ENCODE results near the gene OR2A2.

The OR2A2 gene

DNA sequence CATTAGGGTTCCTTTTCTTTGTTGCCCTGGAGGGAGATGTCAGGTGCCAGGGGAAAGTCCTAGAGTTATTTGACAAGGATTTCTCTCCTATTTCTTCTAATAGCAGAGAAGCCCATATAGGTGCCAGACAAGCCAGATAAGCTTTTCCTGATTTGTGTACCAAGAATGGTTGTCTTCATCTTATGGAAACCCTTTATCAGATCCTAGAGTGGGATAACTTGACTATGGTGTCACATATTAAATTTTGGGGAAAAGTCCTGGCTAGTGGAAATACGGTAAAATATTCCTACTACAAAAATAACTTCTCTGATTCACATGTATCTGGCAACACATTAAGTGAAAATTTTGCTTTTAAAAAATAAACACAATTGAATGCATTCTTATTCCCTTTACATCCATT is 22.2 kb upstream of the OR2A2 start:
- CTCF ChIA-PET, result no interaction called here
- no peak for DNase-seq (ENCODE audit: extremely low spot score)
- TF ChIP-seq ARNT (IDR thresholded peaks at IDR 0.05) (no peak), FOXM1 (IDR thresholded peaks at IDR 0.05; ENCODE audit: borderline replicate concordance) (no peak), SP1 (IDR thresholded peaks at IDR 0.05) (no peak), HDGF (IDR thresholded peaks at IDR 0.05; ENCODE audit: borderline replicate concordance) (no peak), SUZ12 (IDR thresholded peaks at IDR 0.05) (no peak), BHLHE40 (IDR thresholded peaks at IDR 0.05; ENCODE audit: borderline replicate concordance) (no peak)
- POLR2A ChIA-PET, result no interaction called here

GRCh38 chr7:144090667-144091066 is 18.7 kb upstream of the OR2A2 start:
- TF ChIP-seq NFRKB (IDR thresholded peaks at IDR 0.05) (no peak), FOXM1 (IDR thresholded peaks at IDR 0.05; ENCODE audit: borderline replicate concordance) (no peak), L3MBTL2 (conservative IDR thresholded peaks at IDR 0.05) (no peak)
- ChIA-PET CTCF (no interaction called here), POLR2A (no interaction called here)
- DNase-seq (ENCODE audit: extremely low spot score), result no peak

DNA sequence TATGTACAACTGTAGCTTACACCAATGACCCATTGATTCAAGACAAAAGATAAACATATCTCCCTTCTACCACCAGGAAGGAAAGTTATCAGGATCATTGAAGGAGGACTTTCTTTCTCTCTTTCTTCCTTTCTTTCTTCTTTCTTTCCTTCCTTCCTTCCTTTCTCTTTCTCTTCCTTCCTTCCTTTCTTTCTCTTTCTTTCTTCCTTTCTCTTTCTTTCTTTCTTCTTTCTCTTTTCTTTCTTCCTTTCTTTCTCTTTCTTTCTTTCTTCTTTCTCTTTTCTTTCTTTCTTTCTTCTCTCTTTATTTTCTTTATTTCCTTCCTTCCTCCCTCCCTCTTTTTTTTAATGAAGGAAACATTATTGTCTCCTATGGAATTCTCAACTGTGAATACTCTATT is 10.6 kb upstream of the OR2A2 start:
- DNase-seq (ENCODE audit: extremely low spot score), result no peak
- TF ChIP-seq SP1 (IDR thresholded peaks at IDR 0.05) (no peak), TARDBP (IDR thresholded peaks at IDR 0.05) (no peak), SUZ12 (IDR thresholded peaks at IDR 0.05) (no peak), FOXK2 (IDR thresholded peaks at IDR 0.05) (no peak), FOXA1 (IDR thresholded peaks at IDR 0.05) (no peak), ARNT (IDR thresholded peaks at IDR 0.05) (no peak), LEF1 (IDR thresholded peaks at IDR 0.05; ENCODE audit: borderline replicate concordance) (no peak), NFRKB (IDR thresholded peaks at IDR 0.05) (no peak), PKNOX1 (IDR thresholded peaks at IDR 0.05) (no peak)
- ChIA-PET CTCF (no interaction called here), POLR2A (no interaction called here)

- POLR2A ChIA-PET, result no interaction called here
- DNase-seq (ENCODE audit: extremely low spot score), result no peak
- TF ChIP-seq CTBP1 (IDR thresholded peaks at IDR 0.05; ENCODE audit: borderline replicate concordance) (no peak), FOXM1 (IDR thresholded peaks at IDR 0.05; ENCODE audit: borderline replicate concordance) (no peak), LEF1 (IDR thresholded peaks at IDR 0.05; ENCODE audit: borderline replicate concordance) (no peak), ELF4 (IDR thresholded peaks at IDR 0.05) (no peak), SP1 (IDR thresholded peaks at IDR 0.05) (no peak), NFRKB (IDR thresholded peaks at IDR 0.05) (no peak), HDGF (IDR thresholded peaks at IDR 0.05; ENCODE audit: borderline replicate concordance) (no peak), L3MBTL2 (conservative IDR thresholded peaks at IDR 0.05) (no peak), TARDBP (IDR thresholded peaks at IDR 0.05) (no peak), ZNF384 (IDR thresholded peaks at IDR 0.05) (no peak), FOXK2 (IDR thresholded peaks at IDR 0.05) (no peak)
- CTCF ChIA-PET, result no interaction called here
Measured at GRCh38 chr7:144100607-144101006, 8.8 kb upstream of the OR2A2 start.

GRCh38 chr7:144102041-144102440 is 7.3 kb upstream of the OR2A2 start:
- no peak for TF ChIP-seq ZNF384 (IDR thresholded peaks at IDR 0.05)
- TF ChIP-seq CTBP1 (IDR thresholded peaks at IDR 0.05; ENCODE audit: borderline replicate concordance), result no peak
- TF ChIP-seq ARNT (IDR thresholded peaks at IDR 0.05), result no peak
- TF ChIP-seq SUZ12 (IDR thresholded peaks at IDR 0.05), result no peak
- no peak for TF ChIP-seq FOXA1 (IDR thresholded peaks at IDR 0.05)
- no peak for TF ChIP-seq ELF4 (IDR thresholded peaks at IDR 0.05)
- TF ChIP-seq PKNOX1 (IDR thresholded peaks at IDR 0.05), result no peak
- TF ChIP-seq FOXM1 (IDR thresholded peaks at IDR 0.05; ENCODE audit: borderline replicate concordance), result no peak
- TF ChIP-seq BHLHE40 (IDR thresholded peaks at IDR 0.05; ENCODE audit: borderline replicate concordance), result no peak
- TF ChIP-seq LEF1 (IDR thresholded peaks at IDR 0.05; ENCODE audit: borderline replicate concordance), result no peak
- no peak for TF ChIP-seq TARDBP (IDR thresholded peaks at IDR 0.05)
- TF ChIP-seq FOXK2 (IDR thresholded peaks at IDR 0.05), result no peak
- TF ChIP-seq L3MBTL2 (conservative IDR thresholded peaks at IDR 0.05), result no peak
- TF ChIP-seq HDGF (IDR thresholded peaks at IDR 0.05; ENCODE audit: borderline replicate concordance), result no peak
- TF ChIP-seq SP1 (IDR thresholded peaks at IDR 0.05), result no peak
- no peak for DNase-seq (ENCODE audit: extremely low spot score)
- ChIA-PET CTCF (no interaction called here), POLR2A (no interaction called here)

DNA sequence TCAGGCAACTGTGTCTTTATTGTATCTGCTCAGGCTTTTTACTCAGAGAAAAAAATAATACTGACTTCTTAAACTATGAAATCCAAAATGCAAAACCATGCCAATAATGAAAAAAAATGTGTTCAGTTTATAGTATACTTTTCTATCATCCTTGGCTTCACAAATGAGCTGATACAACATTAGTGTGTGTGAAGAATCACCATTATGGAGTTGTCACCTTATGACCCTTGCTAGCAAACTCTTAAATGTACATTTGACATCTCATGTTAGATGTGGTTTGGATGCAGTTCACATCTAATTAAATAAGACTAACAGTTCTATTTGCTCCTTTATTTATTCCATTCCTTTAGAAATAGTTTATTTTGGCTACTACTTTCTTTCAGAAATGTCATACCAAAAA is 4.2 kb upstream of the OR2A2 start:
- DNase-seq (ENCODE audit: extremely low spot score), result no peak
- ChIA-PET POLR2A (no interaction called here), CTCF (no interaction called here)
- TF ChIP-seq CTBP1 (IDR thresholded peaks at IDR 0.05; ENCODE audit: borderline replicate concordance) (no peak), ZNF384 (IDR thresholded peaks at IDR 0.05) (no peak)

GRCh38 chr7:144110272-144110671 is 889 bp downstream of the OR2A2 start:
- CTCF ChIA-PET, result no interaction called here
- POLR2A ChIA-PET, result no interaction called here
- no peak for TF ChIP-seq ARNT (IDR thresholded peaks at IDR 0.05)
- TF ChIP-seq ZNF384 (IDR thresholded peaks at IDR 0.05), result no peak
- TF ChIP-seq BHLHE40 (IDR thresholded peaks at IDR 0.05; ENCODE audit: borderline replicate concordance), result no peak
- no peak for TF ChIP-seq SUZ12 (IDR thresholded peaks at IDR 0.05)
- TF ChIP-seq FOXM1 (IDR thresholded peaks at IDR 0.05; ENCODE audit: borderline replicate concordance), result no peak
- no peak for TF ChIP-seq FOXA1 (IDR thresholded peaks at IDR 0.05)
- no peak for TF ChIP-seq CTBP1 (IDR thresholded peaks at IDR 0.05; ENCODE audit: borderline replicate concordance)
- no peak for TF ChIP-seq FOXK2 (IDR thresholded peaks at IDR 0.05)
- TF ChIP-seq ELF4 (IDR thresholded peaks at IDR 0.05), result no peak
- TF ChIP-seq LEF1 (IDR thresholded peaks at IDR 0.05; ENCODE audit: borderline replicate concordance), result no peak
- no peak for TF ChIP-seq SP1 (IDR thresholded peaks at IDR 0.05)
- TF ChIP-seq NFRKB (IDR thresholded peaks at IDR 0.05), result no peak
- no peak for TF ChIP-seq PKNOX1 (IDR thresholded peaks at IDR 0.05)
- TF ChIP-seq L3MBTL2 (conservative IDR thresholded peaks at IDR 0.05), result no peak
- TF ChIP-seq TARDBP (IDR thresholded peaks at IDR 0.05), result no peak
- TF ChIP-seq HDGF (IDR thresholded peaks at IDR 0.05; ENCODE audit: borderline replicate concordance), result no peak
- no peak for DNase-seq (ENCODE audit: extremely low spot score)

Measured in HEK293T (cell line).